Stimulated activated naive CD4-positive, alpha-beta T cell (primary cell): ENCODE data around the gene PPP1R14C.
"Not testable (repeated sequence)": the region's sequence is repeated elsewhere in the genome, so short reads cannot be mapped to it uniquely, and the experiment has no call there.

Source experiments
- DNase-seq, 6 experiments: peaks; one replicate each; lab custom pipeline; 2025; lab: John Stamatoyannopoulos, UW

PPP1R14C gene

DNA sequence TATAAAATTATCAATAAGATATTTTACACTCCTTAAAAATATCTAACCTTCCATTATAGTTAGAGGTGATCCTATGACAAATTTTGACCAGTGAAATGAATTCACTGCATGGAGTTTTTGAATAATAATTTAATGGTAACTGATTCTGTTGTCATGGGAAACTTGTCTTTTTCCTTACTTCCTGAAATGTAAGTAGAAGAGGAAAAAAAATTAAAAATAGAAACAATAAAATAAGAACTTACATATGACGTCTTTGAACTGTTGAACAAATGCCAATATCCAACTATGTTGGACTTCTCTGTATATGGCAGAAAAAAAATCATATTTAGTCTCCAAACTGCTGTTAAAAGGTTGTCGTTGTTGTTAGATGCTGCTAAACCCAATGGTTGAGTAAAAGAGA, 26.3 kb downstream of the PPP1R14C start:
- DNase-seq: no peak

GRCh38 chr6:150169609-150170008, 26.8 kb downstream of the PPP1R14C start:
- DNase-seq: no peak

DNA sequence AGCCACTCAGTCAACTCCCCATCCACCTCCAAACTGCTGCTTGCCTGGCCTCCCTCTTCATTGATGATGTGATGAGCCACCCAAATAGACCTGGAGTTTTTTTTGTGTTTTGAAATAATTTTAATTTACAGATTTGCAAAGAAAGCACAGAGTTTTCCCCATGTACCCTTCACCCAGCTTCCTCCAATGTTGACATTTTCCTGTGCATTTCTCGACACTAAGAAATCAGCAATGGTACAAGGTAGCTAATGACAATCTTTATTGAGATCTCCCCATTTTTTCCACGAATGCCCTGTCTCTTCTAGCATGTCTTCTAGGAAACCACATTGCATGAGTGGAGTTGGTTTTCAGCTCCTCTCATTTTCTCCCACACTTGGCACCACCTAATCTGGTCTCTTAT, 30.1 kb downstream of the PPP1R14C start:
- no peak for DNase-seq

DNA sequence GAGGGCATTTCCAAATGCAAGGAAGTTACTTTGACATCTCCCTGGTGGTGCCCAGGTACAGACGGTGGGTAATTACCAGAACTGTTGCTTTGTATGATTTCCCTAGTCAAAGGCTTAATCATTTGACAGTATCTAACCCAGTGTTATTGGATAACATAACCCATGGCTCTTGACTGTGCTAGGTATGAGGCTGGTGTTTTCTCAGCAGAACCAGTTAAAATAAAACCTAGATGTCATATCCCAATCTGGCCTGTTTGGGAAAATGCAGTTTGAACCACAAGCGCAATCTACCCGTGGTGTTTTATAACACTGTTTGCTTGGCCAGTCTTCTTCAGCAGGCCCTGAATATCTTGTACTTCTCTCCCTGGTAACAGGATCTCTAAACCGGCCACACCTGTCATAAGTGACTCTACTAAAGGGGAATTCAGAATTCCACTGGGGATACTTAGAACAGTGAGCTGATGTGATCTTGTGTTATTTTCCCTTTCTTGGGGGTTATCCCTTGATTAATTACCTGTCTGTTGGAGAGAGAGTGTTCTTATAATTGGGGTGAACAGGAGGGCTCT, 32.8 kb downstream of the PPP1R14C start:
- DNase-seq: no peak

DNA sequence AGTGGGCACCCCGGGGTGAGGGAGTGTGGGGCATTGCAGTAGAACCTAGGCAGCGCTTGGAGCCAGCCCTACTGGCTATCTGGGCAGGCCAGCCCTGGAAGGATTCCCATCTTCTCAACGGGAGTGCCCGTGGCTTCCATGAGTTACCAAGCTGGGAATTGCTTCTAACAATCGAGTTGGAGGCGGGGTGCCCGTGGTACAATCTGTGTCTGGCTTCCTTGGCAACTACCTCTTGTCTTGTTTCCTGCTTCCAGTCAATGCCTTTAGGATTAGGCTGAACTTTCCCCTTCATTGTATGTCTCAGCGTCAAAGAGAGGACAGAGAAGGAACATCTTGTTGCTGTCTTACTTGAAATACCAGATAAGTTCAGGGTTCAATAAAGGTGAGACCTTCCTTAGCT, 33.3 kb downstream of the PPP1R14C start:
- no peak for DNase-seq

- DNase-seq: no peak
Measured at GRCh38 chr6:150176659-150177058, 33.8 kb downstream of the PPP1R14C start.

DNA sequence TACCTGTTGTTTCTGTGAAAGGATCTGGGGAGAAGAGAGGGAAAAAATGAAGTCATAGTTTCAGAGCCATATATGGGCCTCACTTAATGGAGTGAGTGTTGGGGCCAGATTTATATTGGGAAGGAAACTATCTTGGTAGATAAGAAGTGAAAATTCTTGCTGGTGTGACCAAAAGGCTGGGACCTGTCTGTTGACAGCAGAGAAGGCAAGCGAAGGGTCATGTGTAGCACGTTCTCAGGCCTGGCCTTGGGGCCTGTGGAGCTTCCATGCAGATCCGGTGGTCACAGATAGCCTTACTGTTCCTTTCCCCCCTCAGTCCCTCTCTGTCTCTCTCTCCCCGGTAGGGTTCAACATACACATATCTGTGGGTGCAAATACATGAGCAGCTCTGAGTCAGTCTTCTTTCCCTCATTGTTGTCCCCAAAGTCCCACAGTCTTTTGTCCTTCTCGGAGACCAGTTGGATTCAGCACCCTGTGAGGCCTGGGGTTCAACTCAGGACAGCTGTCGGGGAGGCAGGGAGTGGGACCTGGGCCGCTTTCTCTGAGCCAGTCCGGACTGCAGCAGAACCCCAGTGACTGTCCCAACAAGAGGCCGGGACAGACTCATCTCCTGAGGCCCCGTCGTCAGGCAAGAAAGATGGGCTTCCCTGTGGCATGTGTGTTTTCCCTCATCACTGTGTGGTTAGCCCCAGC, 34.6 kb downstream of the PPP1R14C start:
- DNase-seq: no peak

DNA sequence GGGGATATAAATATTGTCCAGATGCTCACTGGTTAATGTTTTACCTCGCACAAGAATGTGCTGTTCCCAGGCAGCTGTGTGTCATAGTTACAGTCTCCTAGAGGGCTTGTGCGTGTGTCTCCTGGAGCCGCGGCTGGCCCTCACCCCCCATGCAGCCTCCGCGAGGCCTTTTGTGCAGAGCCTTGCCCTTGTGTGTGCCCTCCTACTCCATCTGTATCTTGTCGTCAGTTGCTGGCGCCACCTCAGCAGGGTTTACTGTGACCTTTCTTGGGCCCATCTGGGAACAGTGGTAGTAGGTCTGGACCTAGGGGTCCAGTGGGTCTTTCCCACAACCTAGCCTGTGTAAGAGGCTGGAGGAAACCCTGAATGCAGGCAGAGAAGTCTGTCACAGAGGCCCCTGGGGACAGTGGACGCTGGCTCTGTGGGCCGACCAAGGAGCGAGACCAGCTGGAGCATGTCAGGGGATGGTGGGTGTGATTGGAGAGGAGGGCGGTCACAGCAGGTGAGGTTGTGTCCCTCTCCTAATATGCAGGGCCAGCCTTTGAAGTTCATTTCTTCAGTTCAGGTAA, 35.2 kb downstream of the PPP1R14C start:
- no peak for DNase-seq

- DNase-seq: no peak
Measured at GRCh38 chr6:150179030-150179429, 36.2 kb downstream of the PPP1R14C start.

- not testable (repeated sequence) for DNase-seq
Measured at GRCh38 chr6:150179907-150180424, 37.1 kb downstream of the PPP1R14C start.

- no peak for DNase-seq
Measured at GRCh38 chr6:150180517-150180916, 37.7 kb downstream of the PPP1R14C start.

GRCh38 chr6:150182460-150183078, 39.7 kb downstream of the PPP1R14C start:
- DNase-seq: no peak

DNA sequence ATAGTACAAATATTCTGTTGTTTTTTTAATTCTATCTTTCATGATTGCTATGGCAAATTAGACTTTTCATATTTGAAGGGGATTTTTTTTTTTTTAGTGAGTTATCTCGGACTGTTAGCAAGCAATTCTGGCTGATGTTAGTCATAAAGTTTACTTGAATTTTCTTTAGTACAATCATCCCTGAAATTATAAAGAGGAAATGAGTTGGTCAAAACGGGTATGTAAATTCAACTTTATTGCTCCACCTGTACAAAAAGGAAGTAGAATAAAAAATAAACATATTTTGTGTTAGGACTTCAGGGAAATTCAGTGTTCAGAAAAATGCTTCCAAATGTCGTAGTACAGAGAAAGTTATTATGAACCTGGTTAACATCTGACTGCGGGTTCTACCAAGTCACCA, 40.3 kb downstream of the PPP1R14C start:
- no peak for DNase-seq

- no peak for DNase-seq
Measured at GRCh38 chr6:150183966-150184365, 41.1 kb downstream of the PPP1R14C start.

DNA sequence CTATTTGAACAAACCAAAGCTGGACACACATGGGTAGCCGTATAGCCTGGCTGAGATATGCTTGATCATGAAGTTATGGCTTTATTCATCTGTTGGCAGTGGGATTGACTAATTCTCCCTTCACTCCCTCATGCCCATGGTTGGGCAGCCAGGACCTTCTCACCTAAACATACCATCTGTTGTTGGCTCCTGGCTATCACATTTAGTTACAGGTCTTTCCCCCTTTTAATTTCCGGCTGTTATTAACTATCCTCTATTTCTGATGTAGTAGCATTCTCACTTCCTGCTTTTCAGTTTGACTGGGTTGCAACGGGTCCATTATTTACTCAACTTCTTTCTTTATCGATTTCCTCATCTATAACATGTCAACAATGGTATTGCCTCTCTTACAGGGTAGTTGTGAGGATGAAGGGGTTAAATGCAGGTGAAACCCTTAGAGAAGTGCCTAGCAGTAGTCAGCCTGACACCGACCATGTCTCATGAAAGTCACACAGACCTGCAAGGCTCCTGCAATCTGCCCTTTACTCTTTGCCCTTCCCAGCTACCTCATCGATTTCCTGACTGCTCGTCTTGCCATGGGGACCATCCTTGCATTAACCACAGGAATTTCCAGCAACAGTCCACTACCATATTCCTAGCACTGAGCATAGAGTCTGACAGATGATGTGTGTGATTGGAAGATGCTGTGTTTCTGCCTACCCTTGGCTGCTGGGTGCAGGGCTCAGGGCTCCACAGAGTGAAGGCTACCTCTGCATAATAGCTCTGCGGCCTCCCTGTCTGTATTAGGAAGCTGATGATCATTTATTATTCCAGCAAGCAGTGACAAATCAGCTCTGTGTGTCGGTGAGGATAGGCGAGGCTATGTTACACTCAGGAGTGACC, 42.2 kb downstream of the PPP1R14C start:
- DNase-seq: no peak

- DNase-seq: no peak
Measured at GRCh38 chr6:150185732-150186117, 42.9 kb downstream of the PPP1R14C start.

GRCh38 chr6:150186129-150186898, 43.5 kb downstream of the PPP1R14C start:
- no peak for DNase-seq

DNA sequence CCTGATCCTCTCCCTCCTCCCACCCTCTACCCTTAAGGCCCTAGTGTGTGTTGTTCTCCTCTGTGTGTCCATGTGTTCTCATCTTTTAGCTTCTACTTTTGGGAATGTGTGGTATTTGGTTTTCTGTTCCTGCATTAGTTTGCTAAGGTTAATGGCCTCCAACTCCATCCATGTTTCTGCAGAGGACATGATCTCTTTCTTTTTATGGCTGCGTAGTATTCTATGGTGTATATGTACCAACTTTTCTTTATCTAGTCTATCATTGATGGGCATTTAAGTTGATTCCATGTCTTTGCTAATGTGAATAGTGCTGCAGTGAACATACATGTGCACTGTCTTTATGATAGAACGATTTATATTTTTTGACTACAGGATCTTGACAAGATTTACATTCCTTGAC, 44.6 kb downstream of the PPP1R14C start:
- DNase-seq: not testable (repeated sequence)

GRCh38 chr6:150189122-150189521, 46.3 kb downstream of the PPP1R14C start:
- DNase-seq: no peak

DNA sequence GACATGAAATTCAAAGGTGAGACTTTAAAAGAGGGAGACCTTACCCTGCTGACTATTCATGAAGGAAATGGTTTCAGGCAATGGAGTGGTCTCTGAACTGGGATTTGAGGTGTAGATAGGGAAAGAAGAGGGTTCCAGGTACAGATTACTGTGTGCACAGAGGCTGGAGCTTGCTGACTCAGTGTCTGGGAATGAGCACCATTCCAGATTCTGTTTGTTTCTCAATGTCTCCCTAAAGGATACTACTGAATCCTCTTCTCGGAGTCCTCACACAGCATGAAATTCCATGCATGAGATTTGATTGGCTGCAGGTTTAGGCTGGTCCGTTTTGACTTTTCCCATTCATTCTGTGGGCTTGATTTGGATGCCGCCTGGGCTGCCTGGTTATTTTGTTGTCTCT, 49.0 kb downstream of the PPP1R14C start:
- no peak for DNase-seq

- no peak for DNase-seq
Measured at GRCh38 chr6:150194195-150194594, 51.4 kb downstream of the PPP1R14C start.
